Pancreas (tissue), 10 donors: ENCODE data around the gene SSTR5. TPM values are rescaled to one million over a fixed set of nuclear protein-coding genes. Genes with fewer than 3 reads are reported as not detected.

Source experiments
- ATAC-seq, 4 donors: fragments of 200-7000 bp; cut with Tn5 transposase; one replicate each; pipeline versions ENCODE4 v1.8.0 to v1.9.1; 2020; ENCODE audit warnings: mild to moderate bottlenecking in 4 of 4, moderate library complexity in 4 of 4
- DNase-seq, 6 donors: peaks; one replicate each; pipeline ENCODE4 v3.0.0-alpha.2; 2020
- FAIRE-seq: peaks from 2 replicates; lab custom pipeline; 2012; peaks lifted over from hg19 to GRCh38; lab: Jason Lieb, UNC
- H3K27ac ChIP-seq, 4 donors: fragments of 200-600 bp; sonication (generic); 1 replicate in 3 of 4; 2 replicates in 1 of 4; pipeline versions ENCODE4 v1.5.0 to v1.8.0; 2020
- H3K27me3 ChIP-seq, 4 donors: fragments of 200-600 bp; one replicate each; pipeline ENCODE4 v1.8.0; 2021
- H3K36me3 ChIP-seq, 3 donors: fragments of 200-600 bp; sonication (generic) in 1 of 3; one replicate each; pipeline versions ENCODE4 v1.5.0 to v1.8.0; 2020 to 2021
- H3K4me1 ChIP-seq, 3 donors: fragments of 200-600 bp; one replicate each; pipeline ENCODE4 v1.8.0; 2021
- H3K4me3 ChIP-seq, 4 donors: fragments of 200-600 bp; sonication (generic) in 2 of 4; one replicate each; pipeline versions ENCODE4 v1.5.0 to v1.8.0; 2020 to 2021
- H3K9me3 ChIP-seq, 4 donors: fragments of 200-600 bp; one replicate each; pipeline ENCODE4 v1.8.0; 2021
- WGBS, 2 donors: extraction: QIAGEN DNeasy Blood & Tissue Kit; methylation state at CpG; one replicate each; pipeline ENCODE4 v1.1.7; 2013; 5-methylcytosine and 5-hydroxymethylcytosine counted together
- intact Hi-C, 3 donors: fragments of 100-400 bp; cut with DNase I; formaldehyde crosslinking; loops; one replicate each; pipeline versions ENCODE4 v1.11.1 to v1.14.2; 2022
- polyA plus RNA-seq, 2 donors: library from polyadenylated mRNA; stranded (reverse); fragments of 200-250 nt; gene quantifications; one replicate each; pipeline ENCODE4 v1.2.3, GENCODE V29; 2013
- total RNA-seq, 6 donors: library from RNA; stranded (reverse); fragmentation: NEBNext Ultra II Directional in 4 of 6; extraction: Animal tissue kit (Norgen Biotek cat#: 25700) in 4 of 6; gene quantifications; one replicate each; pipeline versions ENCODE4 v1.2.1 to v1.2.4, GENCODE V29; 2021 to 2023
- TF ChIP-seq, protein P1 (sequence below), 4 donors: fragments of 200-600 bp; sonication (generic) in 3 of 4; IDR thresholded peaks; one replicate each; pipeline versions ENCODE4 v1.5.0 to v1.8.0; 2021; ENCODE audit warnings: antibody characterized with exemption in 4 of 4
- donor health status: healthy with polysubstance abuse.
- donor health status: DM: no; HTN: no; CAD: no; lungs with moderate emphysema.
- donor health status: DM: no; HTN: no; CAD: no.
- donor health status: control.
- donor health status: control.
- donor health status: Bipolar disorder and iron deficiency.
- donor health status: DM: yes; HTN: yes; CAD: no.
- donor health status: DM: no; HTN: no; CAD: no.
- donor health status: DM: no; HTN: no; CAD: no.
- donor health status: DM: yes; HTN: yes; CAD: no.

The SSTR5 gene
- total and polyA plus RNA-seq, 8 donors = 0.12 to 1.2 (median 0.32) TPM; not detected in 1

DNA sequence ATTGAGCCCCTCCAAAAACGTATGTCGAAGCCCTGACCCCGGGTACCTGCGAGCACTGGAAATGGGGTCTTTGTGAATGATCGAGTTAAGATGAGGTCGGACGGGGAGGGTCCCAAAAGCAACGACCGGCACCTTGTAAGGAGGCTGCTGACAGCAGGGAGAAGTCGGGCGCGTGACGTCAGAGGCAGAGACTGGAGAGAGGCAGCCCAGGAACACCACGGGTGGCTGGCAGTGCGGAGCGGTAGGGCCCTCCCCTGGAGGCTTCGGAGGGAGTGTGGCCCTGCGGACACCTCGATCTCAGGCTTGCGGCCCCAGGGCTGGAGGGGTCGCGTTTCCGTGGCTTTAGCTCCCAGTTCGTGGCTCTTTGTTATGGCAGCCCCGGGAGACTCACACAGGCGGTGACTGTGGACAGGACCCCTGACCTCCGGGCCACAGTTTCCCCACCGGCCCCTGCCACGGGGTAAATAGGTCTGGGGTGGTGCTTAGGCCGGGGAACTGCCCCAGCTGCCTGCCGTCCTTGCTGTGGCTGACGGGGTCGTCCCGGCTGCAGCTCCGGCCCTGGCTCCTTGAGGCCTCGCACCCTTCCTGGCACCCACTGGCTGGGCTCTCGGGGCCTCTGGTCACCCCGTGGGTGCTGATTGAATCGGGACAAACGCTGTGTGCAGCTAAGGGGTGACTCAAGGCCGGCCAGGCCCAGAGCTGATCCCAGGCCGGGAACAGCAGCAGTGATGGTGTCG lies 10.6 kb upstream of the SSTR5 start:
- H3K36me3 ChIP-seq = no peaks in the 10 kb centered on the region
- H3K9me3 ChIP-seq = no peaks in the 10 kb centered on the region
- TF ChIP-seq, protein P1, sequence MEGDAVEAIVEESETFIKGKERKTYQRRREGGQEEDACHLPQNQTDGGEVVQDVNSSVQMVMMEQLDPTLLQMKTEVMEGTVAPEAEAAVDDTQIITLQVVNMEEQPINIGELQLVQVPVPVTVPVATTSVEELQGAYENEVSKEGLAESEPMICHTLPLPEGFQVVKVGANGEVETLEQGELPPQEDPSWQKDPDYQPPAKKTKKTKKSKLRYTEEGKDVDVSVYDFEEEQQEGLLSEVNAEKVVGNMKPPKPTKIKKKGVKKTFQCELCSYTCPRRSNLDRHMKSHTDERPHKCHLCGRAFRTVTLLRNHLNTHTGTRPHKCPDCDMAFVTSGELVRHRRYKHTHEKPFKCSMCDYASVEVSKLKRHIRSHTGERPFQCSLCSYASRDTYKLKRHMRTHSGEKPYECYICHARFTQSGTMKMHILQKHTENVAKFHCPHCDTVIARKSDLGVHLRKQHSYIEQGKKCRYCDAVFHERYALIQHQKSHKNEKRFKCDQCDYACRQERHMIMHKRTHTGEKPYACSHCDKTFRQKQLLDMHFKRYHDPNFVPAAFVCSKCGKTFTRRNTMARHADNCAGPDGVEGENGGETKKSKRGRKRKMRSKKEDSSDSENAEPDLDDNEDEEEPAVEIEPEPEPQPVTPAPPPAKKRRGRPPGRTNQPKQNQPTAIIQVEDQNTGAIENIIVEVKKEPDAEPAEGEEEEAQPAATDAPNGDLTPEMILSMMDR (IDR thresholded peaks at IDR 0.05) = no peak
- DNase-seq (no peak), FAIRE-seq (no peak), ATAC-seq (no peak)
- no peak overlapping the region for H3K27ac ChIP-seq
- peaks cover 0 to 4% (median 0%) of the 10 kb centered on the region in 4 donors for H3K27me3 ChIP-seq
- intact Hi-C loops = no loop called here
- H3K4me3 ChIP-seq = no peak overlapping the region
- H3K4me1 ChIP-seq = no peaks in the 10 kb centered on the region
- WGBS, 2 donors = 65 to 74% methylated on average over 43 of the region's 43 CpGs

GRCh38 chr16:1062895-1063294 lies 9.7 kb upstream of the SSTR5 start:
- 57 to 64% methylated on average over 18 to 20 of the region's 20 CpGs for WGBS, 2 donors
- DNase-seq = no peak
- Histone ChIP-seq H3K4me3 (no peak overlapping the region), H3K9me3 (no peaks in the 10 kb centered on the region), H3K4me1 (no peaks in the 10 kb centered on the region), H3K36me3 (no peaks in the 10 kb centered on the region), H3K27me3 (peaks cover 0 to 4% (median 0%) of the 10 kb centered on the region in 4 donors), H3K27ac (no peak overlapping the region)
- TF ChIP-seq, protein P1 (IDR thresholded peaks at IDR 0.05) = no peak
- FAIRE-seq = no peak
- ATAC-seq = no peak
- intact Hi-C loops = no loop called here

- intact Hi-C loops = no loop called here
- Histone ChIP-seq H3K27me3 (peaks cover 0 to 7% (median under 1%) of the 10 kb centered on the region in 4 donors), H3K9me3 (no peaks in the 10 kb centered on the region), H3K36me3 (no peaks in the 10 kb centered on the region), H3K4me1 (no peaks in the 10 kb centered on the region), H3K4me3 (no peak overlapping the region), H3K27ac (no peak overlapping the region)
- no peak for ATAC-seq
- WGBS, 2 donors = 58 to 64% methylated on average over 21 of the region's 21 CpGs
- FAIRE-seq = no peak
- TF ChIP-seq, protein P1 (IDR thresholded peaks at IDR 0.05) = no peak
- DNase-seq = no peak
These were observed 8.8 kb upstream of the SSTR5 start for GRCh38 chr16:1063728-1064127.

DNA sequence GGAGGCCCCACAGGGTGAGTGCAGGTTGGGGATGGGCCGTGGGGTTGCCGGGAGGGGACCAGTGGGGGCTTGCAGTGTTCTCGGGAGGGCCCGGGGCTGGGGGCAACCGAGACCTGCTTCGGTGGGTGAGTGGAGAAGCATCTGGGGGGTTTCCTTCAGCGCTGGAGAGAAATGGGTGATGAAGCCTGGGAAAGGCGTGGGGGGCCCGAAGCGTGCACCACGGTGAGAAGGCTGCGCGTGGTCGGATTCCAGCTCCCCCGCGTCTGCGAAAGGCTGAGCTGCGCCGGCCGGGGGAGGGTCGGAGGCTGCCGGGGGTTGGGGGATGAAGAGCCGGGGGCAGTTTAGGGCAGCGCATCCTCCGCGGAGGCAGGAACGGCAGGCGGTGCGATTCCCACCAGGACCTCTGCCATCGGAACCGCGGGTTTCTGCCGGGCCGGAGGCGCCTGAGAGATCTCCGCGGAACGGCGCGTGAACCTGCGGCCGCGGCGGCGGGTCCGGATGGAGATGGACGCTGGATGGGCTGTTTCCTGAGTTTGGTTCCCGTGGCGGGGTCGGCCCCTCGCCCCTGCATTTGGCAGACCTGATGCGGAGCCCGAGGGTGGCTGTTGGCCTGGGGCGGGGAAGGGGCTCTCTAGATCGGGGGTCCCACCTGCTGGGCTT lies 6.9 kb upstream of the SSTR5 start:
- Histone ChIP-seq H3K9me3 (no peaks in the 10 kb centered on the region), H3K36me3 (no peaks in the 10 kb centered on the region), H3K27me3 (peaks cover 0 to 25% (median 2%) of the 10 kb centered on the region in 4 donors), H3K4me3 (no peak overlapping the region), H3K4me1 (no peaks in the 10 kb centered on the region), H3K27ac (no peak overlapping the region)
- WGBS, 2 donors = 23% methylated on average over 51 to 55 of the region's 55 CpGs
- intact Hi-C loops = no loop called here
- no peak for ATAC-seq
- no peak for FAIRE-seq
- TF ChIP-seq, protein P1 (IDR thresholded peaks at IDR 0.05) = no peak
- no peak for DNase-seq
